ENCODE measurements around the gene ADAM30.

The ADAM30 gene

GRCh38 chr1:119933397-119933796 is 37.1 kb upstream of the ADAM30 start:
- no peak overlapping the region for H3K4me3 ChIP-seq (ENCODE audit: low read depth, low read length)
- no peak for TF ChIP-seq CTCF (IDR thresholded peaks at IDR 0.05; ENCODE audit: low read depth, low read length, missing control alignments)
- in situ Hi-C loops (cut with HindIII; ENCODE audit: low sequenced_read_pairs) = no loop called here
- DNase-seq (ENCODE audit: low read depth) = no peak

DNA sequence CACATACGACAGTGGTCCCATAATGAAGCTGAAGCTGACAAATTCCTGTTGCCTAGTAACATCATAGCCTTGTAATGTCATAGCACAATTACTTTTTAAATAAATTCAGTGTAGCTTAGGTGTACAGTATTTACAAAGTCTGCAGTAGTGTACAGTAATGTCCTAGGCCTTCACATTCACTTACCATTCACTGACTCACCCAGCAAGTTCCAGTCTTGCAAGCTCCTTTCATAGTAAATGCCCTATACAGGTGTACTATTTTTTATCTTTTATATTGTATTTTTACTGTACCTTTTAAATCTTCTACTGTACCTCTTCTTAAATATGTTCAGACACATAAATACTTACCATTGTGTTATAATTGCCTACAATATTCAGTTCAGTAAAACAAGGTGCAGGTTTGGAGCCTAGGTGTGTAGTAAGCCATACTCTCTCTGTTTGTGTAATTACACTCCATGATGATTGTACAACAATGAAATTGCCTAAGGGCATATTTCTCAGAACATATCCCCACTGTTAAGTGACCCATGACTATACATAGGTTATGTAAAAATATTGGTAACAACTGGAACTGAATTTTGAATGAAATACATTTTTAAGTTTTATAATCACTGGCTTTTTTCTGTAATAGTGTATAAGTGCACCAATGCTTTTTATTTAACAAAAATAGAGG is 33.5 kb upstream of the ADAM30 start:
- no peak for DNase-seq (ENCODE audit: low read depth)
- no peak for TF ChIP-seq CTCF (IDR thresholded peaks at IDR 0.05; ENCODE audit: low read depth, low read length, missing control alignments)
- H3K4me3 ChIP-seq (ENCODE audit: low read depth, low read length) = no peak overlapping the region
- in situ Hi-C loops (cut with HindIII; ENCODE audit: low sequenced_read_pairs) = no loop called here

DNA sequence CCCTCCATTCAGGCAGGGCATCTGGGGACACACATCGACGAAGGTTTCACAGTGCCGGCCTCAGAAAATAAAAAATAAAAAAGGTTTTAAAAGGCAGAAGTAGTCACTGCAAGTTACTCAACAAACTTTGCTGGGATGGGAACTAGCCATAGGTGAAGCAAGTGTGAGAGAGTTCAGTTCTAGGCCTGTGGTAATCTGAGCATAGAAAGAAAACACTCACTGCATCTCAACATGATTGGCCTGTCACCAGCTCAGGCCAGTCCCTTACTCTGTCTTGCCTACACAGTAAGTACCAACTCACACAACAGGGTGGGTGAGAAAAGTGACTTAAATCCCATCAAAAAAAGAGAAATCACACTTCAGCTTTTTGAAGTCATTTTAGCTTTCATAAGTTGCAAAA is 30.2 kb upstream of the ADAM30 start:
- no peak for DNase-seq (ENCODE audit: low read depth)
- no peak for TF ChIP-seq CTCF (IDR thresholded peaks at IDR 0.05; ENCODE audit: low read depth, low read length, missing control alignments)
- H3K4me3 ChIP-seq (ENCODE audit: low read depth, low read length) = no peak overlapping the region
- in situ Hi-C loops (cut with HindIII; ENCODE audit: low sequenced_read_pairs) = no loop called here

DNA sequence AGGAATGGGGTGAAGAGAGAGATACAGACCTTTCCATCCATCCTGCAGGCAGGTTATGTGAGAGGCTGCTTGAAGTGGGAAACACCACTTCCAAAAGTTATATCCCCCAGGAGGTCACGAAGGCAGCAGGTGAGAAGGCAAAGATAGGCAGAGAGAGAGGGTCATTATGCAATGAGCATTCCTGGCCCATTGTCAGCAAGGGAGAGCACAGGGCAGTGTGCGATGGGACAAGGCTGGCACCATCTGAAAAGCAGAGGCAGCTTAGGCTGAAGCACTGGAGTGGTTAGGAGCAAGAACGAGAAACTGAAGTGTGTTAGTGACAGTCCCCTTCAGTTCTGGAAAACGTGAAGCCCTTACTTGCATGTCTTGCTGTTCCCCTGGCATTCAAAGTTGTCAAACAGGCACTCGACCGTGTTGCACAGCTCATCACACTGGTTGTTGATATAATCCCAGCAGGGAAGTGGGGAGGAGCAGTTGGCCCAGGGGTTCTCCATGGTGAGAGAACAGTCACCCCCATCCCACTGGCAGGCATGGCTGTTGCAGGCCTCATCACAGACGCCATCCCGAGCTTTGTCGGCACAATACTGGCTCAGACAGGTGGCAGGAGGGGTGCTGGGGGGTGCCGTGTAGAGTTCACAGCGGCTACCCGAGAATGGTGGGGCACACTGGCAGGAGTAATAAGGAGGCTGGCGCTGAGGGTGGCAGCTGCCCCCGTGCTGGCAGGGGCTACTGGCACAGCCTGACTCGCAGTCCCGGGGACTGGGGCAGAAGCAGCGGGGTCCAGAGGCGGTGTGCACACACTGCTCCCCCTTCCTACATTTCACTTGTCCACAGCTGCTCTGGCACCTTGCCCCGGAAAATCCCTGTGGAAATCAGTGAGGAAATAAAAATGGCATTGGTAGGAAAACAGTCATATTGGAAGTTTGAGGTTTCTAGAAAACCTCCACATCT is 28.9 kb upstream of the ADAM30 start:
- no peak for TF ChIP-seq CTCF (IDR thresholded peaks at IDR 0.05; ENCODE audit: low read depth, low read length, missing control alignments)
- in situ Hi-C loops (cut with HindIII; ENCODE audit: low sequenced_read_pairs) = no loop called here
- DNase-seq (ENCODE audit: low read depth) = no peak
- H3K4me3 ChIP-seq (ENCODE audit: low read depth, low read length) = no peak overlapping the region

DNA sequence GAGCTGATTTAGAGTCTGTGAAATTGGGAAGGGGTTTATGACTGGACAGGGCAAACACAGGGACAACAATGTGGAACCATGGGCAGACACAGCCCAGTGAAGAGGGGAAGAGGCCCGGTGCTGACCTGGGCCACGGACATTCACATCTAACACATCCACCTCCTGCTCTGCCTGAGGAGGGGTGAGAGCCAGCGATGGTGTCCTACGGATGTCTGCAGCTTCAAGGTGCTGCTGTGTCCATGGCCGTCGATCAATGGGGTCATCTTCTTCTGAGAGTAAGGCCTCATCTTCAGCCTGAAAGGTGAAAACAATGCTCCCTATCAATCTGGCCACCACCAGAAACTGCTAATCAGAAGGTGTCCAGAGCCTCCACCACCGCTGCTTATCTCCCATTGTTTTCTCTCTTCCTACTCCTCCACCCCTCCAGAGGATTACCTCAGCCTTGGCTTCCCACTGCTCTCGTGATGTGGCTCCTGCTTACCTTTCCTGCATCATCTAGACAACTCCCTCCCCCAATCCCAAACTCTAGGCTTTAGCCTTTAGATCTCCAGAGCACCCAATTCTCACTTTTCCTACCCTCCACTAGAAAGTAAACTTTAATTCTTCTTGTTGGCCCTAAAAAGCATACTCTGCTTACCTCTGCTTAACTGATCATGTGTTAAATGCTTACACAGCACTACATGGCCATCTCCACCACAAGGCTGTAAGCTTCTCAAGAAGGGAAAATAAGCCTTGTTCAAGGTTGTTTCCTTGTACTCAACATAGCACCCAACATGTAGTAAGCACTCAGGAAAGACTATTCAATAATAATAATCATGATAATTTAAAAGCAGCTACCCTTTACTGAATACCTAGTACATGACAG is 24.0 kb upstream of the ADAM30 start:
- in situ Hi-C loops (cut with HindIII; ENCODE audit: low sequenced_read_pairs) = no loop called here
- H3K4me3 ChIP-seq (ENCODE audit: low read depth, low read length) = no peak overlapping the region
- TF ChIP-seq CTCF (IDR thresholded peaks at IDR 0.05; ENCODE audit: low read depth, low read length, missing control alignments) = no peak
- no peak for DNase-seq (ENCODE audit: low read depth)

- DNase-seq (ENCODE audit: low read depth) = no peak
- H3K4me3 ChIP-seq (ENCODE audit: low read depth, low read length) = no peak overlapping the region
- TF ChIP-seq CTCF (IDR thresholded peaks at IDR 0.05; ENCODE audit: low read depth, low read length, missing control alignments) = no peak
- in situ Hi-C loops (cut with HindIII; ENCODE audit: low sequenced_read_pairs) = no loop called here
These were observed 22.9 kb upstream of the ADAM30 start for GRCh38 chr1:119919241-119919640.
